SK-N-SH (cell line): ENCODE results near the gene OR10G7.

Source experiments
- CTCF ChIP-seq: fragments of 200-600 bp; sonication (generic); IDR thresholded peaks from 2 replicates; pipeline ENCODE4 v1.6.1; 2017; ENCODE audit warnings: antibody characterized with exemption, mild to moderate bottlenecking, moderate library complexity
- EZH2phosphoT487 ChIP-seq: fragments of 200-600 bp; sonication (generic); IDR thresholded peaks from 2 replicates; pipeline ENCODE4 v1.6.1; 2017; ENCODE audit warnings: low read depth, mixed run types, mild to moderate bottlenecking, antibody characterized with exemption, moderate library complexity, borderline replicate concordance
- MAX ChIP-seq: IDR thresholded peaks from 2 replicates; pipeline ENCODE4 v1.4.0; 2012; ENCODE audit warnings: low read depth
- MXI1 ChIP-seq: IDR thresholded peaks from 2 replicates; pipeline ENCODE4 v1.6.1; 2012; ENCODE audit warnings: mild to moderate bottlenecking, low read depth, low read length, improper control_type of control experiment
- NFIC ChIP-seq: IDR thresholded peaks from 2 replicates; pipeline ENCODE4 v1.4.0; 2012; ENCODE audit warnings: borderline replicate concordance
- RAD21 ChIP-seq: IDR thresholded peaks from 2 replicates; pipeline ENCODE4 v1.6.1; 2012; ENCODE audit warnings: mild to moderate bottlenecking, low read length
- RCOR1 ChIP-seq: fragments of 150-350 bp; IDR thresholded peaks from 2 replicates; pipeline ENCODE4 v1.6.1; 2017; ENCODE audit warnings: antibody characterized with exemption, low read length
- REST ChIP-seq: IDR thresholded peaks from 2 replicates; pipeline ENCODE4 v1.6.1; 2012; ENCODE audit warnings: mild to moderate bottlenecking, low read depth, low read length, moderate library complexity
- RFX5 ChIP-seq: IDR thresholded peaks from 2 replicates; pipeline ENCODE4 v1.6.1; 2012; ENCODE audit warnings: mild to moderate bottlenecking, improper control_type of control experiment, low read length
- RXRA ChIP-seq: IDR thresholded peaks from 2 replicates; pipeline ENCODE4 v1.4.0; 2012; ENCODE audit warnings: low read depth, mild to moderate bottlenecking, borderline replicate concordance
- SIN3A ChIP-seq: IDR thresholded peaks from 2 replicates; pipeline ENCODE4 v1.6.1; 2012; ENCODE audit warnings: low read depth, mild to moderate bottlenecking, low read length, moderate library complexity, borderline replicate concordance
- TCF12 ChIP-seq: IDR thresholded peaks from 2 replicates; pipeline ENCODE4 v1.4.0; 2012
- USF2 ChIP-seq: fragments of 150-350 bp; IDR thresholded peaks from 2 replicates; pipeline ENCODE4 v1.6.1; 2017; ENCODE audit warnings: antibody characterized with exemption, low read length, low read depth, borderline replicate concordance

GRCh38 chr11:124039557-124039956 is 1.6 kb downstream of the OR10G7 start:
- TF ChIP-seq CTCF: no peak
- no peak for TF ChIP-seq USF2
- TF ChIP-seq REST: no peak
- TF ChIP-seq NFIC: no peak
- no peak for TF ChIP-seq RCOR1
- TF ChIP-seq RXRA: no peak
- TF ChIP-seq TCF12: no peak
- no peak for TF ChIP-seq RFX5
- no peak for TF ChIP-seq RAD21
- TF ChIP-seq SIN3A: no peak
- TF ChIP-seq MXI1: no peak
- TF ChIP-seq EZH2phosphoT487: no peak
- TF ChIP-seq MAX: no peak
